Measurements from ENCODE around the gene OBSCN. TPM values are rescaled to one million over a fixed set of nuclear protein-coding genes. Genes with fewer than 3 reads are reported as not detected.
"Not testable (repeated sequence)": the region's sequence is repeated elsewhere in the genome, so short reads cannot be mapped to it uniquely, and the experiment has no call there.

OBSCN gene
- total and polyA plus RNA-seq, 7 donors: 0.92 to 21.0 (median 13.1) TPM

DNA sequence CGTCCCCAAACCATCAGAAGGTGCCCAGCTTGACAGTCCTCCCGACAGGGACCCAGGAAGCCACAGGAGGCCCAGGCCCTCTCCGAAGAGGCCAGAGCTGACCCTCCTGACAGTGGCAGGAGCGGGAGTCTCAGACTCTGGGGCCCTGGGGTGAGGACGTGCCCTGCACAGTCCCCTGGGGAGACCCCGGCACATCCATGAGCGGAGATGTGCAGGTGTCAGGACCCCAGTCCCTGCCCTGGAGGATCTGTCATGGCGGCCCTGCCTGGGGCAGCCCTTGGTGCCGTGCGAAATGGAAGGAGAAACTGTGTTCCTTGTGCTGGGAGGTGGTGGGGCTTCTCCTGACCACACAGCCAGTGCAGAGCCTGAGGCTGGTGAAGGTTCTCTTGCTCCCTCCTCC is 55.8 kb downstream of the OBSCN start:
- no peak for DNase-seq
- no peaks in the 10 kb centered on the region for H3K27me3 ChIP-seq
- intact Hi-C loops (cut with DNase I): no loop called here
- H3K36me3 ChIP-seq: peaks cover 0 to 14% (median 0%) of the 10 kb centered on the region in 4 donors
- no peak overlapping the region for H3K4me3 ChIP-seq
- TF ChIP-seq EP300 (IDR thresholded peaks at IDR 0.05): no peak
- TF ChIP-seq, protein P1, sequence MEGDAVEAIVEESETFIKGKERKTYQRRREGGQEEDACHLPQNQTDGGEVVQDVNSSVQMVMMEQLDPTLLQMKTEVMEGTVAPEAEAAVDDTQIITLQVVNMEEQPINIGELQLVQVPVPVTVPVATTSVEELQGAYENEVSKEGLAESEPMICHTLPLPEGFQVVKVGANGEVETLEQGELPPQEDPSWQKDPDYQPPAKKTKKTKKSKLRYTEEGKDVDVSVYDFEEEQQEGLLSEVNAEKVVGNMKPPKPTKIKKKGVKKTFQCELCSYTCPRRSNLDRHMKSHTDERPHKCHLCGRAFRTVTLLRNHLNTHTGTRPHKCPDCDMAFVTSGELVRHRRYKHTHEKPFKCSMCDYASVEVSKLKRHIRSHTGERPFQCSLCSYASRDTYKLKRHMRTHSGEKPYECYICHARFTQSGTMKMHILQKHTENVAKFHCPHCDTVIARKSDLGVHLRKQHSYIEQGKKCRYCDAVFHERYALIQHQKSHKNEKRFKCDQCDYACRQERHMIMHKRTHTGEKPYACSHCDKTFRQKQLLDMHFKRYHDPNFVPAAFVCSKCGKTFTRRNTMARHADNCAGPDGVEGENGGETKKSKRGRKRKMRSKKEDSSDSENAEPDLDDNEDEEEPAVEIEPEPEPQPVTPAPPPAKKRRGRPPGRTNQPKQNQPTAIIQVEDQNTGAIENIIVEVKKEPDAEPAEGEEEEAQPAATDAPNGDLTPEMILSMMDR (IDR thresholded peaks at IDR 0.05): no peak
- TF ChIP-seq POLR2A (IDR thresholded peaks at IDR 0.05): no peak
- TF ChIP-seq POLR2AphosphoS5 (IDR thresholded peaks at IDR 0.05): no peak
- 95 to 96% methylated on average over 10 of the region's 10 CpGs for WGBS, 2 donors
- H3K9me3 ChIP-seq: no peaks in the 10 kb centered on the region
- H3K4me1 ChIP-seq: no peaks in the 10 kb centered on the region
- H3K27ac ChIP-seq: no peak overlapping the region

DNA sequence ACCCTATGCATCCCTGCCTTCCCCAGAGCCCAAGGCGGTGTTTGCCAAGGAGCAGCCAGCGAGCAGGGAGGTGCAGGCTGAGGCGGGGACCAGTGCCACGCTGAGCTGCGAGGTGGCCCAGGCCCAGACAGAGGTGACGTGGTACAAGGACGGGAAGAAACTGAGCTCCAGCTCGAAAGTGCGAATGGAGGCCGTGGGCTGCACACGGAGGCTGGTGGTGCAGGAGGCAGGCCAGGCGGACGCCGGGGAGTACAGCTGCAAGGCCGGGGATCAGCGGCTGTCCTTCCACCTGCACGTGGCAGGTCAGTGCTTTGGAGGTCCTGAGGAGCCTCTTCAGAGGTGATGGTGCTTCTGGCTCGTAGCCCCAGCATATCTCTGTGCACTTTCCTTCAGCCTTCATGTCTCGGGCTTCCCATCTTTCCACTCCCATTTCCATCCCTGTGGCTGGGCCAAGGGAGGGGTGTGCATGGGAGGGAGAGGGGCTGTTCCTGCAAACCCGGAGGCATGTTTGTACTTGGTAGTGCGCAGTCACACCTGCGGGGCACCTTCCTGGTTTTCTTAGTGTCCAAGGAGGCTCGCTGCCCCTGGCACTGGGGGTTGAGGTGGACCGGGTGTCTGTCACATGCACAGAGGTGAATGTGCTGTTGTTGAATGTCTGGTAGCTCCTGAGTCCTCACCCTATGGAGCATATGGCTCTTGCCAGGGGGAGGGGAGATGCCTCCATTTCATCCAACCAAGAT is 56.4 kb downstream of the OBSCN start:
- H3K4me1 ChIP-seq: no peaks in the 10 kb centered on the region
- peak; percentile 42 for DNase-seq
- no peaks in the 10 kb centered on the region for H3K9me3 ChIP-seq
- WGBS, 2 donors: 95 to 96% methylated on average over 24 of the region's 24 CpGs
- H3K27me3 ChIP-seq: no peaks in the 10 kb centered on the region
- peaks cover 0 to 15% (median 0%) of the 10 kb centered on the region in 4 donors for H3K36me3 ChIP-seq
- H3K27ac ChIP-seq: no peak overlapping the region
- intact Hi-C loops (cut with DNase I): no loop called here
- TF ChIP-seq POLR2AphosphoS5 (IDR thresholded peaks at IDR 0.05) (no peak), EP300 (IDR thresholded peaks at IDR 0.05) (no peak), POLR2A (IDR thresholded peaks at IDR 0.05) (no peak)
- TF ChIP-seq, protein P1 (IDR thresholded peaks at IDR 0.05): no peak
- H3K4me3 ChIP-seq: no peak overlapping the region

DNA sequence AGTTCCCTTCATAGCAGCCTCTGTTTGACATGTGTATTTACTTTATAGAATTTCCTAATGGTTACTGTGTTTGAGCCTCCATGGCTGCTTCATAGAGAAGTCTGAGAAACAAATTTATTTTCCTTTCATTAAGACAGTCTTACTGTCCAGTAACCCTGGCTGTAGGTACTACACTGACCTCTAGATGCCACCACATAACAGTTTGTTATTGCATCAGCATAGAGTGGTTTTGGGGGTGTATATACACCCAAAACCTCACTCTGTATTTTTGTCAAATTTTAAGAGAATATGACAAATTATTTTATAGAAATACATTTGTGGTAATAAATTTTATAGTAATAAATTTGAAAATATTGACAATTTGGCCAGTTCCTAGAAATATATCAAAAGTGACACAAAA is 57.3 kb downstream of the OBSCN start:
- Histone ChIP-seq H3K27me3 (no peaks in the 10 kb centered on the region), H3K27ac (no peak overlapping the region), H3K4me1 (no peaks in the 10 kb centered on the region), H3K36me3 (peaks cover 0 to 15% (median 0%) of the 10 kb centered on the region in 4 donors), H3K9me3 (no peaks in the 10 kb centered on the region), H3K4me3 (no peak overlapping the region)
- TF ChIP-seq POLR2A (IDR thresholded peaks at IDR 0.05) (no peak), EP300 (IDR thresholded peaks at IDR 0.05) (no peak)
- intact Hi-C loops (cut with DNase I): no loop called here
- DNase-seq: no peak

DNA sequence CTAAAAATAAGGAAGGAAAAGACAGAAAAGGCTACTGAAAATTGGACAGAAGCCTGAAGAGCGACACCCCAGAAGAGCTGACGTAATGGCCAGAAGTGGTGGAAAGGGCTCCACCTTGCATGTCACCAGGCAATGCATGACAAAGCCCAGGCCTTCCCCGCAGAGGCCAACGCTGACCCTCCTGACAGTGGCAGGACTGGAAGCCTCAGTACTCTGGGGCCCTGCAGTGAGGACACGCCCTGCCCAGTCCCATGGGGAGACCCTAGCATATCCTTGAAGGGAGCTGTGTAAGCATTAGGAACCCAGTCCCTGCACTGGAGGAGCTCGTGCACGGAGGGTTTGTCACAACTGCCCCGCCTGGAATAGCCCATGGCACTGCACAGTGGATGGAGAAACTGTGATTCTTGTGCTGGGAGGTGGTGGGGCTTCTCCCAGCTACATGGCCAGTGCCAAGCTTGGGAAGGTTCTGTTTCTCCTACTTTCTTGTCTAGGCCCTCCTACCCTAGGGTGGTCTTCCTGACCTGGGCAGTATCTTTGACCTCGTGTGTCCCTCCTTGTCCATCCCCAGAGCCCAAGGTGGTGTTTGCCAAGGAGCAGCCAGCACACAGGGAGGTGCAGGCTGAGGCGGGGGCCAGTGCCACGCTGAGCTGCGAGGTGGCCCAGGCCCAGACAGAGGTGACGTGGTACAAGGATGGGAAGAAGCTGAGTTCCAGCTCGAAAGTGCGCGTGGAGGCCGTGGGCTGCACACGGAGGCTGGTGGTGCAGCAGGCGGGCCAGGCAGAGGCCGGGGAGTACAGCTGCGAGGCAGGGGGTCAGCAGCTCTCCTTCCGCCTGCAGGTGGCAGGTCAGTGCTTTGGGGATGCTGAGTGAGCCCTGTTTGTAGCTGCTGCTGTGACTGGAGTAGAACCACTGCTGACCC is 60.4 kb downstream of the OBSCN start:
- no peak for DNase-seq
- intact Hi-C loops (cut with DNase I): no loop called here
- H3K27ac ChIP-seq: no peak overlapping the region
- no peaks in the 10 kb centered on the region for H3K9me3 ChIP-seq
- WGBS, 2 donors: 91 to 94% methylated on average over 22 of the region's 22 CpGs
- no peaks in the 10 kb centered on the region for H3K4me1 ChIP-seq
- H3K4me3 ChIP-seq: no peak overlapping the region
- no peaks in the 10 kb centered on the region for H3K27me3 ChIP-seq
- no peak for TF ChIP-seq POLR2AphosphoS5 (IDR thresholded peaks at IDR 0.05)
- no peak for TF ChIP-seq POLR2A (IDR thresholded peaks at IDR 0.05)
- TF ChIP-seq EP300 (IDR thresholded peaks at IDR 0.05): no peak
- TF ChIP-seq, protein P1 (IDR thresholded peaks at IDR 0.05): no peak
- H3K36me3 ChIP-seq: peaks cover 0 to 15% (median 0%) of the 10 kb centered on the region in 4 donors

DNA sequence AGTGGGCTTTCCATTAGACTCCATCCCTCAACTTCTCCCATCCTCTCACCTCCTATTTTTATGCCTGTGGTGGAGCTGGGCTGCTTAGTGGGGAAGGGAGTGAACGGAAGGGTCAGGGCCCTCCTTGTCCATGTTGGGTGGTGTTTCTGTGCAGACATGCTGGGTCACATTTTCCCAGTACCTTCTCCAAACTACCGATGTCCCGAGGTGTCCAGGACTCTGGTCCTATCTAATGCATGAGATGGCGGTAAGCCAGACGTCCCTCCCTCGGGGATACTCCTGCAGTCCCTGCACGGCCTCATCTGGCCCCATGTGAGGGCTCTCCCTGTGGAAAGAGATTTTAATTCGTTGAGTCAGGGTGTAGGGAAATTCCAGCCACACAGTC is 61.0 kb downstream of the OBSCN start:
- H3K27ac ChIP-seq: no peak overlapping the region
- no peak overlapping the region for H3K4me3 ChIP-seq
- no peaks in the 10 kb centered on the region for H3K9me3 ChIP-seq
- TF ChIP-seq EP300 (IDR thresholded peaks at IDR 0.05) (no peak), POLR2AphosphoS5 (IDR thresholded peaks at IDR 0.05) (no peak), POLR2A (IDR thresholded peaks at IDR 0.05) (no peak)
- TF ChIP-seq, protein P1 (IDR thresholded peaks at IDR 0.05): no peak
- peaks cover 0 to 15% (median 0%) of the 10 kb centered on the region in 4 donors for H3K36me3 ChIP-seq
- no peaks in the 10 kb centered on the region for H3K27me3 ChIP-seq
- DNase-seq: no peak
- WGBS, 2 donors: 90 to 94% methylated on average over 8 of the region's 8 CpGs
- H3K4me1 ChIP-seq: peaks cover 0 to 1% (median 0%) of the 10 kb centered on the region in 4 donors
- intact Hi-C loops (cut with DNase I): no loop called here

DNA sequence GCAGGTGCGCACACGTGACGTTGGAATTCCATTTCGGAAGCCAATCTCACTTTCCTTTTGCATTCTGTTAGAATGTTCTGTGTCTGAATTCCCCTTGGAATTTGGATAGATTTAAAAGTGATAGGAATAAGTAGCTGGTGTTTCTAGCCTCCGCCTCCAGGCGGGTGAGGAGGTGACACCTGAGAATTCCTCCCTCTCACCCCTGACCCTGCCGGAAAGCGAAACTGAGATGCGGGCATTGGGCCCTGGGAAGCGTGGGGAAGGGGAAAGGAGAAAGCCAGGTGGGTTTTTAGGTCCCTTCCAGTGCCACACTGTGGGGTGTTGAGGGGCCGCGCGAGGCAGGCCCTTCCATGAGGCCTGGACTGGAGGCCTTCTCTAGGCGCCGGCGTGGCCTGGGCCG is 61.6 kb downstream of the OBSCN start:
- intact Hi-C loops (cut with DNase I); DNase-seq; H3K9me3 ChIP-seq; H3K4me1 ChIP-seq; H3K27me3 ChIP-seq; H3K27ac ChIP-seq; H3K4me3 ChIP-seq: not testable (repeated sequence)
- H3K36me3 ChIP-seq: peaks cover 0 to 15% (median 0%) of the 10 kb centered on the region in 4 donors
- WGBS, 2 donors: 97% methylated on average over 14 to 16 of the region's 17 CpGs

All from sigmoid colon (tissue), 7 donors.